B cell (primary cell): ENCODE data around the gene ATRNL1.

Source experiments
- CTCF ChIP-seq: fragments of 200-600 bp; IDR thresholded peaks from one replicate; pipeline ENCODE4 v1.8.0; 2022; ENCODE audit warnings: antibody characterized with exemption, mild to moderate bottlenecking
- EZH2 ChIP-seq: IDR thresholded peaks from 2 replicates; pipeline ENCODE4 v1.6.1; 2012; ENCODE audit warnings: borderline replicate concordance, low read depth, mild to moderate bottlenecking, moderate library complexity, low read length; ENCODE audit not compliant: insufficient read depth, poor library complexity, severe bottlenecking

DNA sequence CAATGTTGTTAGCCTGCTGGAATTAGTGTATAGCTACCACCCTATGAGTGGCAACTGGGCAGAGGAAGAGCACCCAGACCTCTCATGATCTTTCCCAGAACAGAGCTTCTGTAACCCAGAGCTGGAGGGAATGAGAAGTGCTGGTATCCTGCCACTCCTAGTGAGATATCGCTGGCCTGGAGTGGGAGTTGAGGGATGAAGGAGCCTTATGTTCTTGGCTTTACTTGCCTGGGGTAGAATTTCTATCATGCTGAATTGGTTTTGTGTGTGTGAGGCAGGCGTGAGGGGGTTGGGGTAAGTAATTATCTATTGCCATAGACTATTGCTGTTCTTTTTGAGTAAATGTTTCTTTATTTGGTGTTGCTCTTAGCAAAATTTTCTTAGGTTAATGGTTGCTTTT, 146.6 kb downstream of the ATRNL1 start:
- TF ChIP-seq CTCF (no peak), EZH2 (no peak)
